ENCODE data around the gene HSD11B2.

DNA sequence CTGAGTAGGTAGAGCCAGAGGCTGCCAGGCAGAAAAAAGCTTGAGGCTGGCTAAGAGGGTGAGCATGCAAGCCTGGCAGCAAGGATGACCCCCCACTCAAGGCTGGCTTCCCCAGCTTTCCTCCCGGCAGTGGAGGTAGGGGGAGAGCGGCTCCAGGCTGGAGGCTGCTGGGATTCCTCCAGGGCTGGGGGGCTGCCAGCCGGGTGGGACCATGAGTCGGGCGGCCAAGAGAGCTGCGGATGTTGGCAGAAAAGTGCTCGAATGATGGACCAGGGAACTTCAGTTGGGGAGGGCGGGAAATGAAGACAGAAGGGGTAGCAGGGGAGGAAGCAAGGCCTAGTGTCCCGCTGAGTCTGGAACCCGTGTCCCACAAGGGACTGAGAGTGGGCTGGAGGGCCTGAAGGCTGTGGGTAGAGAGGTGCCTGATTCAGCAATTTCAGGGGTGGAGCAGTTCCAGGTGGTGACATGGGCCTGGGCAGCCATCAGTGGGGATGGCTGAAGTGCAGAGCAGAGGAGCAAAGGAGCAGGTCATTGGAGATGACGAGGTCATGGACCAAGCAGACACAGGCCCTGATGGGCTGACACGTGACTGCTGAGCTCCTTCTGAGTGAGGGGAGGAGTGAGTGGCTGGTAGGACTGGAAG lies 20.3 kb downstream of the HSD11B2 start:
- TF ChIP-seq MAZ (IDR thresholded peaks at IDR 0.05; ENCODE audit: borderline replicate concordance, low read depth, low read length) = no peak
- TF ChIP-seq, protein P1, sequence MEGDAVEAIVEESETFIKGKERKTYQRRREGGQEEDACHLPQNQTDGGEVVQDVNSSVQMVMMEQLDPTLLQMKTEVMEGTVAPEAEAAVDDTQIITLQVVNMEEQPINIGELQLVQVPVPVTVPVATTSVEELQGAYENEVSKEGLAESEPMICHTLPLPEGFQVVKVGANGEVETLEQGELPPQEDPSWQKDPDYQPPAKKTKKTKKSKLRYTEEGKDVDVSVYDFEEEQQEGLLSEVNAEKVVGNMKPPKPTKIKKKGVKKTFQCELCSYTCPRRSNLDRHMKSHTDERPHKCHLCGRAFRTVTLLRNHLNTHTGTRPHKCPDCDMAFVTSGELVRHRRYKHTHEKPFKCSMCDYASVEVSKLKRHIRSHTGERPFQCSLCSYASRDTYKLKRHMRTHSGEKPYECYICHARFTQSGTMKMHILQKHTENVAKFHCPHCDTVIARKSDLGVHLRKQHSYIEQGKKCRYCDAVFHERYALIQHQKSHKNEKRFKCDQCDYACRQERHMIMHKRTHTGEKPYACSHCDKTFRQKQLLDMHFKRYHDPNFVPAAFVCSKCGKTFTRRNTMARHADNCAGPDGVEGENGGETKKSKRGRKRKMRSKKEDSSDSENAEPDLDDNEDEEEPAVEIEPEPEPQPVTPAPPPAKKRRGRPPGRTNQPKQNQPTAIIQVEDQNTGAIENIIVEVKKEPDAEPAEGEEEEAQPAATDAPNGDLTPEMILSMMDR (conservative IDR thresholded peaks at IDR 0.05; ENCODE audit: low read depth, low read length) = no peak
- TF ChIP-seq RAD21 (IDR thresholded peaks at IDR 0.05; ENCODE audit: low read length) = no peak
- no peak for TF ChIP-seq POLR2A (IDR thresholded peaks at IDR 0.05; ENCODE audit: low read depth, low read length)
- no peak for TF ChIP-seq CEBPB (IDR thresholded peaks at IDR 0.05; ENCODE audit: low read depth, low read length)
- TF ChIP-seq MXI1 (IDR thresholded peaks at IDR 0.05; ENCODE audit: borderline replicate concordance, low read depth, low read length) = no peak
- TF ChIP-seq RFX5 (IDR thresholded peaks at IDR 0.05; ENCODE audit: low read depth, low read length) = no peak
- TF ChIP-seq, protein P2, sequence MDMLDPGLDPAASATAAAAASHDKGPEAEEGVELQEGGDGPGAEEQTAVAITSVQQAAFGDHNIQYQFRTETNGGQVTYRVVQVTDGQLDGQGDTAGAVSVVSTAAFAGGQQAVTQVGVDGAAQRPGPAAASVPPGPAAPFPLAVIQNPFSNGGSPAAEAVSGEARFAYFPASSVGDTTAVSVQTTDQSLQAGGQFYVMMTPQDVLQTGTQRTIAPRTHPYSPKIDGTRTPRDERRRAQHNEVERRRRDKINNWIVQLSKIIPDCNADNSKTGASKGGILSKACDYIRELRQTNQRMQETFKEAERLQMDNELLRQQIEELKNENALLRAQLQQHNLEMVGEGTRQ (IDR thresholded peaks at IDR 0.05; ENCODE audit: low read depth, low read length) = no peak
- TF ChIP-seq CHD1 (IDR thresholded peaks at IDR 0.05; ENCODE audit: low read depth, low read length) = no peak
- TF ChIP-seq MAFK (IDR thresholded peaks at IDR 0.05; ENCODE audit: low read depth, low read length) = no peak
- TF ChIP-seq SMC3 (IDR thresholded peaks at IDR 0.05; ENCODE audit: low read depth, low read length) = no peak

Data from IMR-90 (cell line).